HG02610 (cell line): Measurements from ENCODE around the gene GZMM.

ENCODE experiments used
- ATAC-seq: cut with Tn5 transposase; IDR thresholded peaks from one replicate; pipeline ENCODE4 v1.9.1; 2021; ENCODE audit warnings: mild to moderate bottlenecking, moderate library complexity; ENCODE audit not compliant: unreplicated experiment

Gene GZMM

GRCh38 chr19:533364-534058 lies 10.3 kb upstream of the GZMM start:
- ATAC-seq = no peak

- no peak for ATAC-seq
These were observed 9.8 kb upstream of the GZMM start for GRCh38 chr19:534088-534487.

GRCh38 chr19:535017-535835 lies 8.6 kb upstream of the GZMM start:
- no peak for ATAC-seq

GRCh38 chr19:536031-536880 lies 7.6 kb upstream of the GZMM start:
- ATAC-seq = no peak

- no peak for ATAC-seq
These were observed 6.9 kb upstream of the GZMM start for GRCh38 chr19:536881-537404.

- ATAC-seq = no peak
These were observed 5.0 kb upstream of the GZMM start for GRCh38 chr19:538641-539428.

GRCh38 chr19:539429-540030 lies 4.3 kb upstream of the GZMM start:
- no peak for ATAC-seq

GRCh38 chr19:540867-541637 lies 2.8 kb upstream of the GZMM start:
- ATAC-seq = no peak

GRCh38 chr19:541699-542098 lies 2.2 kb upstream of the GZMM start:
- ATAC-seq = no peak

GRCh38 chr19:542173-542866 lies 1.5 kb upstream of the GZMM start:
- ATAC-seq = no peak

GRCh38 chr19:547117-547516 lies 3.3 kb downstream of the GZMM start:
- ATAC-seq = no peak

- ATAC-seq = no peak
These were observed 4.2 kb downstream of the GZMM start for GRCh38 chr19:547836-548720.

- no peak for ATAC-seq
These were observed 5.3 kb downstream of the GZMM start for GRCh38 chr19:548886-549830.

- no peak for ATAC-seq
These were observed 11.0 kb downstream of the GZMM start for GRCh38 chr19:554817-555216.

- ATAC-seq = no peak
These were observed 11.6 kb downstream of the GZMM start for GRCh38 chr19:555474-555808.

GRCh38 chr19:556611-557382 lies 12.9 kb downstream of the GZMM start:
- no peak for ATAC-seq
